IMR-90 (cell line): ENCODE results near the gene ZNF280A. TPM values are rescaled to one million over a fixed set of nuclear protein-coding genes. Genes with fewer than 3 reads are reported as not detected.

Source experiments
- ATAC-seq: fragments of 200-7000 bp; cut with Tn5 transposase; 2 replicates; pipeline ENCODE4 v1.9.1; 2020; ENCODE audit warnings: low read depth, mild to moderate bottlenecking, moderate library complexity
- BruUV-seq: library from RNA; stranded (reverse); fragments of 400-500 nt; replicated peaks from 2 replicates; lab custom pipeline; 2021; lab: Mats Ljungman, UMichigan
- CTCF ChIA-PET: fragments of 300-600 bp; formaldehyde crosslinking; extraction: SDS; loops from one replicate; lab custom pipeline; 2021; ENCODE audit warnings: antibody characterized with exemption; lab: Yijun Ruan, JAX
- POLR2A ChIA-PET: fragments of 300-600 bp; sonication (Branson Sonifier 250); formaldehyde crosslinking; loops from one replicate; lab custom pipeline; 2022; ENCODE audit warnings: antibody characterized with exemption; ENCODE audit not compliant: unreplicated experiment; lab: Charles Lee
- DNase-seq: peaks from one replicate; pipeline ENCODE4 v3.0.0; 2013
- H2AFZ ChIP-seq: replicated peaks from 2 replicates; pipeline ENCODE3; 2013; ENCODE audit warnings: low read length, mild to moderate bottlenecking; ENCODE audit not compliant: poor library complexity
- H2AK5ac ChIP-seq: 2 replicates; pipeline ENCODE4 v1.6.1; 2013; ENCODE audit warnings: low read depth, low read length, inconsistent platforms
- H2AK9ac ChIP-seq: replicated peaks from 2 replicates; pipeline ENCODE3; 2013; ENCODE audit warnings: mild to moderate bottlenecking, low read depth, low read length, moderate library complexity; ENCODE audit not compliant: poor library complexity
- H2BK120ac ChIP-seq: 2 replicates; pipeline ENCODE4 v1.6.1; 2013; ENCODE audit warnings: low read depth, low read length, inconsistent platforms
- H2BK15ac ChIP-seq: 3 replicates; pipeline ENCODE4 v1.6.1; 2013; ENCODE audit warnings: low read depth, low read length, inconsistent platforms
- H2BK20ac ChIP-seq: 2 replicates; pipeline ENCODE4 v1.6.1; 2013; ENCODE audit warnings: low read depth, mild to moderate bottlenecking, inconsistent platforms, low read length, moderate library complexity
- H2BK5ac ChIP-seq: 2 replicates; pipeline ENCODE4 v1.6.1; 2013; ENCODE audit warnings: mild to moderate bottlenecking, low read depth, low read length, inconsistent platforms; ENCODE audit not compliant: poor library complexity, severe bottlenecking
- H3K14ac ChIP-seq: replicated peaks from 2 replicates; pipeline ENCODE4 v1.6.1; 2013; ENCODE audit warnings: low read depth, low read length, inconsistent platforms
- H3K18ac ChIP-seq: 2 replicates; pipeline ENCODE4 v1.6.1; 2013; ENCODE audit warnings: low read depth, low read length, control low read depth
- H3K23ac ChIP-seq: 2 replicates; pipeline ENCODE4 v1.6.1; 2013; ENCODE audit warnings: low read depth, low read length, inconsistent platforms
- H3K27ac ChIP-seq: 2 replicates; pipeline ENCODE4 v1.5.1; 2013; ENCODE audit warnings: mild to moderate bottlenecking, control low read depth, low read length; ENCODE audit not compliant: insufficient read depth
- H3K27me3 ChIP-seq: 2 replicates; pipeline ENCODE4 v1.6.1; 2013; ENCODE audit warnings: low read length; ENCODE audit not compliant: control insufficient read depth, insufficient read depth
- H3K36me3 ChIP-seq: 2 replicates; pipeline ENCODE4 v1.6.1; 2013; ENCODE audit warnings: low read length, mixed read lengths; ENCODE audit not compliant: control insufficient read depth, insufficient read depth
- H3K4ac ChIP-seq: 2 replicates; pipeline ENCODE4 v1.6.1; 2013; ENCODE audit warnings: low read depth, low read length, inconsistent platforms
- H3K4me1 ChIP-seq: 2 replicates; pipeline ENCODE4 v1.6.1; 2013; ENCODE audit warnings: low read length, mixed read lengths; ENCODE audit not compliant: control insufficient read depth, insufficient read depth
- H3K4me2 ChIP-seq: 2 replicates; pipeline ENCODE4 v1.6.1; 2013; ENCODE audit warnings: low read depth, mild to moderate bottlenecking, control low read depth, low read length, moderate library complexity
- H3K4me3 ChIP-seq: 2 replicates; pipeline ENCODE4 v1.5.1; 2013; ENCODE audit warnings: low read depth, mild to moderate bottlenecking, control low read depth, low read length, moderate library complexity; ENCODE audit not compliant: insufficient read depth
- H3K56ac ChIP-seq: 2 replicates; pipeline ENCODE4 v1.6.1; 2013; ENCODE audit warnings: low read length, inconsistent platforms; ENCODE audit not compliant: insufficient read depth; ENCODE audit errors: extremely low read depth
- H3K79me1 ChIP-seq, 2 experiments: 2 replicates each; pipeline ENCODE4 v1.6.1; 2013; ENCODE audit warnings: low read length in 2 of 2, inconsistent platforms in 1 of 2, low read depth in 1 of 2
- H3K9ac ChIP-seq: 2 replicates; pipeline ENCODE4 v1.6.1; 2013; ENCODE audit warnings: low read depth, low read length, control low read depth
- H3K9me1 ChIP-seq: 2 replicates; pipeline ENCODE4 v1.6.1; 2013; ENCODE audit warnings: low read length, inconsistent platforms; ENCODE audit not compliant: insufficient read depth
- H3K9me3 ChIP-seq: 2 replicates; pipeline ENCODE4 v1.6.1; 2013; ENCODE audit warnings: low read length; ENCODE audit not compliant: control insufficient read depth, insufficient read depth
- H4K20me1 ChIP-seq: 2 replicates; pipeline ENCODE4 v1.6.1; 2013; ENCODE audit warnings: low read length, inconsistent platforms; ENCODE audit not compliant: insufficient read depth
- H4K5ac ChIP-seq: 2 replicates; pipeline ENCODE4 v1.6.1; 2013; ENCODE audit warnings: mild to moderate bottlenecking, low read depth, low read length, control low read depth
- H4K8ac ChIP-seq, 2 experiments: 2 replicates each; pipeline ENCODE4 v1.6.1; 2013; ENCODE audit warnings: low read depth in 2 of 2, low read length in 2 of 2, control low read depth in 1 of 2, inconsistent platforms in 1 of 2
- H4K91ac ChIP-seq: 2 replicates; pipeline ENCODE4 v1.6.1; 2013; ENCODE audit warnings: low read depth, low read length, inconsistent platforms; ENCODE audit not compliant: insufficient read depth
- BHLHE40 ChIP-seq: fragments of 150-350 bp; IDR thresholded peaks from 2 replicates; pipeline ENCODE4 v1.6.1; 2016; ENCODE audit warnings: mild to moderate bottlenecking, low read depth, low read length
- CEBPB ChIP-seq: IDR thresholded peaks from 2 replicates; pipeline ENCODE4 v1.6.1; 2012; ENCODE audit warnings: low read depth, low read length, improper control_type of control experiment
- CHD1 ChIP-seq: IDR thresholded peaks from 2 replicates; pipeline ENCODE4 v1.6.1; 2012; ENCODE audit warnings: low read depth, low read length, improper control_type of control experiment
- ELK1 ChIP-seq: fragments of 150-350 bp; IDR thresholded peaks from 2 replicates; pipeline ENCODE4 v1.6.1; 2016; ENCODE audit warnings: low read depth, mild to moderate bottlenecking, low read length, moderate library complexity, borderline replicate concordance
- FOS ChIP-seq: fragments of 150-350 bp; IDR thresholded peaks from 2 replicates; pipeline ENCODE4 v1.6.1; 2016; ENCODE audit warnings: low read depth, low read length
- MAZ ChIP-seq: IDR thresholded peaks from 2 replicates; pipeline ENCODE4 v1.6.1; 2012; ENCODE audit warnings: low read depth, mild to moderate bottlenecking, low read length, improper control_type of control experiment, moderate library complexity, borderline replicate concordance
- MXI1 ChIP-seq: IDR thresholded peaks from 2 replicates; pipeline ENCODE4 v1.6.1; 2012; ENCODE audit warnings: low read depth, mild to moderate bottlenecking, low read length, moderate library complexity, borderline replicate concordance
- NFE2L2 ChIP-seq: fragments of 150-350 bp; IDR thresholded peaks from 2 replicates; pipeline ENCODE4 v1.6.1; 2016; ENCODE audit warnings: low read depth, mild to moderate bottlenecking, low read length
- POLR2A ChIP-seq: IDR thresholded peaks from 2 replicates; pipeline ENCODE4 v1.6.1; 2012; ENCODE audit warnings: mild to moderate bottlenecking, low read depth, low read length
- RAD21 ChIP-seq: IDR thresholded peaks from 2 replicates; pipeline ENCODE4 v1.6.1; 2012; ENCODE audit warnings: low read length, improper control_type of control experiment
- RCOR1 ChIP-seq: IDR thresholded peaks from 2 replicates; pipeline ENCODE4 v1.6.1; 2012; ENCODE audit warnings: mild to moderate bottlenecking, low read length, improper control_type of control experiment; ENCODE audit not compliant: insufficient replicate concordance
- RFX5 ChIP-seq: IDR thresholded peaks from 2 replicates; pipeline ENCODE4 v1.8.0; 2012; ENCODE audit warnings: low read depth, mild to moderate bottlenecking, low read length, moderate library complexity
- SMC3 ChIP-seq: fragments of 150-350 bp; IDR thresholded peaks from 2 replicates; pipeline ENCODE4 v1.6.1; 2016; ENCODE audit warnings: low read depth, mild to moderate bottlenecking, antibody characterized with exemption, low read length, moderate library complexity
- WGBS, 2 experiments: methylation state at CpG; one replicate each; pipeline versions ENCODE4 v1.1.5 to v1.1.7; 2013; ENCODE audit warnings: missing lambda C conversion rate in 2 of 2; ENCODE audit not compliant: insufficient read length in 1 of 2; ENCODE audit errors: extremely low coverage in 2 of 2; 5-methylcytosine and 5-hydroxymethylcytosine counted together
- dilution Hi-C: fragments of 300-500 bp; cut with HindIII; formaldehyde crosslinking; loops from one replicate; pipeline ENCODE4 v1.14.3; 2018; ENCODE audit warnings: low sequenced_read_pairs; ENCODE audit not compliant: unreplicated experiment
- in situ Hi-C: fragments of 300-500 bp; cut with MboI; formaldehyde crosslinking; loops from 3 replicates; pipeline ENCODE4 v1.14.3; 2019; ENCODE audit warnings: low sequenced_read_pairs, inconsistent platforms, mixed read lengths
- intact Hi-C: fragments of 100-400 bp; cut with micrococcal nuclease; formaldehyde crosslinking; loops from 2 replicates; pipeline ENCODE4 v1.10.0; 2022
- polyA plus RNA-seq, 3 experiments: library from polyadenylated mRNA; depleted of rRNA; stranded (reverse); fragments of >200 nt; gene quantifications; 2 replicates each; pipeline ENCODE4 v1.2.3, GENCODE V29; 2012; ENCODE audit warnings: low replicate concordance in 1 of 3
- total RNA-seq: library from RNA; depleted of rRNA; stranded (reverse); fragments of >200 nt; gene quantifications from 2 replicates; pipeline ENCODE4 v1.2.3, GENCODE V29; 2012
- TF ChIP-seq, protein P1 (sequence below): fragments of 150-350 bp; IDR thresholded peaks from 2 replicates; pipeline ENCODE4 v1.6.1; 2017; ENCODE audit warnings: mild to moderate bottlenecking, antibody characterized with exemption, low read length, low read depth

Gene ZNF280A
- total and polyA plus RNA-seq, 2 of the 4 experiments (the other 2 are of a cell fraction), result not detected

GRCh38 chr22:22513619-22514018 is 6.5 kb downstream of the ZNF280A start:
- no peak overlapping the region for H3K27ac ChIP-seq
- H3K27me3 ChIP-seq, result peaks cover 5% of the 10 kb centered on the region

More at GRCh38 chr22:22513619-22514018, 6.5 kb downstream of the ZNF280A start:
- no peak overlapping the region for H2AK5ac ChIP-seq
- no peak overlapping the region for H2BK20ac ChIP-seq
- no peak overlapping the region for H2BK5ac ChIP-seq
- H3K9me1 ChIP-seq, result no peaks in the 10 kb centered on the region
- no peak overlapping the region for H2AFZ ChIP-seq
- no peak overlapping the region for H2BK120ac ChIP-seq
- intact Hi-C loops (loop anchor here (5.0 kb wide), 1 partner anchor 54 kb away; no protein-coding TSS in a partner anchor), in situ Hi-C loops (no loop called here), dilution Hi-C loops (no loop called here)
- H3K23ac ChIP-seq, result no peak overlapping the region
- no CpG with 5 or more reads among the region's 2 CpGs for WGBS, 2 experiments
- H3K56ac ChIP-seq, result no peak overlapping the region
- no peak for ATAC-seq
- H4K5ac ChIP-seq, result no peak overlapping the region
- H3K4ac ChIP-seq, result no peak overlapping the region
- ChIA-PET CTCF (no interaction called here), POLR2A (no interaction called here)
- H3K14ac ChIP-seq, result no peak overlapping the region
- no peaks in the 10 kb centered on the region for H4K20me1 ChIP-seq
- no peak for DNase-seq
- BruUV-seq, result no TSS peak
- H2BK15ac ChIP-seq, result no peak overlapping the region
- H3K9me3 ChIP-seq, result no peaks in the 10 kb centered on the region
- H4K91ac ChIP-seq, result no peak overlapping the region
- H3K4me1 ChIP-seq, result no peaks in the 10 kb centered on the region
- no peaks in the 10 kb centered on the region for H3K36me3 ChIP-seq
- H4K8ac ChIP-seq, result no peak overlapping the region
- H3K4me3 ChIP-seq, result no peak overlapping the region
- no peaks in the 10 kb centered on the region for H3K79me1 ChIP-seq
- H2AK9ac ChIP-seq, result no peak overlapping the region
- TF ChIP-seq CEBPB, result no peak
- no peak for TF ChIP-seq POLR2A
- no peak for TF ChIP-seq CHD1
- TF ChIP-seq, protein P1, sequence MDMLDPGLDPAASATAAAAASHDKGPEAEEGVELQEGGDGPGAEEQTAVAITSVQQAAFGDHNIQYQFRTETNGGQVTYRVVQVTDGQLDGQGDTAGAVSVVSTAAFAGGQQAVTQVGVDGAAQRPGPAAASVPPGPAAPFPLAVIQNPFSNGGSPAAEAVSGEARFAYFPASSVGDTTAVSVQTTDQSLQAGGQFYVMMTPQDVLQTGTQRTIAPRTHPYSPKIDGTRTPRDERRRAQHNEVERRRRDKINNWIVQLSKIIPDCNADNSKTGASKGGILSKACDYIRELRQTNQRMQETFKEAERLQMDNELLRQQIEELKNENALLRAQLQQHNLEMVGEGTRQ, result no peak
- no peak for TF ChIP-seq RCOR1
- no peak for TF ChIP-seq NFE2L2
- no peak for TF ChIP-seq FOS
- no peak for TF ChIP-seq MAZ
- TF ChIP-seq RAD21, result no peak
- TF ChIP-seq BHLHE40, result no peak
- TF ChIP-seq SMC3, result no peak
- TF ChIP-seq ELK1, result no peak
- TF ChIP-seq MXI1, result no peak
- TF ChIP-seq RFX5, result no peak
- H3K4me2 ChIP-seq, result no peak overlapping the region
- no peak overlapping the region for H3K9ac ChIP-seq
- H3K18ac ChIP-seq, result no peak overlapping the region
